WTC11 (cell line): Measurements from ENCODE around the gene RAC2. TPM values are rescaled to one million over a fixed set of nuclear protein-coding genes. Genes with fewer than 3 reads are reported as not detected.

Experiments used
- ATAC-seq: fragments of 200-7000 bp; cut with Tn5 transposase; 2 replicates; pipeline ENCODE4 v1.10.0; 2021; ENCODE audit warnings: mild to moderate bottlenecking, moderate library complexity
- CTCF ChIA-PET: fragments of 300-600 bp; sonication (Branson Sonifier 250); formaldehyde crosslinking; loops from one replicate; lab custom pipeline; 2021; ENCODE audit warnings: antibody characterized with exemption; lab: Charles Lee
- POLR2A ChIA-PET: fragments of 350-600 bp; sonication (Branson Sonifier 250); formaldehyde crosslinking; loops from one replicate; lab custom pipeline; 2021; ENCODE audit warnings: antibody characterized with exemption; lab: Charles Lee
- DNase-seq: peaks from one replicate; pipeline ENCODE4 v3.0.0; 2021; ENCODE audit warnings: low spot score
- H3K27ac Mint-ChIP-seq: 2 replicates; pipeline ENCODE4 v1.8.0; 2021; ENCODE audit warnings: mixed read lengths
- H3K27me3 Mint-ChIP-seq: 2 replicates; pipeline ENCODE4 v1.8.0; 2021; ENCODE audit warnings: low read depth, mild to moderate bottlenecking, moderate library complexity, mixed read lengths
- H3K36me3 Mint-ChIP-seq: 2 replicates; pipeline ENCODE4 v1.8.0; 2021; ENCODE audit warnings: mixed read lengths
- H3K4me1 Mint-ChIP-seq: 2 replicates; pipeline ENCODE4 v1.8.0; 2022; ENCODE audit warnings: mixed read lengths
- H3K4me3 Mint-ChIP-seq: 2 replicates; pipeline ENCODE4 v1.8.0; 2021; ENCODE audit warnings: mild to moderate bottlenecking, moderate library complexity, mixed read lengths
- H3K9me3 Mint-ChIP-seq: 2 replicates; pipeline ENCODE4 v1.8.0; 2021; ENCODE audit warnings: mixed read lengths
- FOXK1 ChIP-seq: sonication (generic); formaldehyde crosslinking; IDR thresholded peaks from 2 replicates; pipeline ENCODE4 v1.8.0; 2022; ENCODE audit warnings: mild to moderate bottlenecking, moderate library complexity, missing genetic modification reagents
- GABPB1 ChIP-seq: sonication (generic); formaldehyde crosslinking; IDR thresholded peaks from 2 replicates; pipeline ENCODE4 v1.8.1; 2023; ENCODE audit warnings: mild to moderate bottlenecking, missing genetic modification reagents
- GTF2I ChIP-seq: fragments of 250-450 bp; sonication (Bioruptor Pico); conservative IDR thresholded peaks from 2 replicates; pipeline ENCODE4 v1.4.0; 2021; ENCODE audit warnings: mild to moderate bottlenecking
- HMGA2 ChIP-seq: fragments of 250-450 bp; sonication (Bioruptor Pico); IDR thresholded peaks from 2 replicates; pipeline ENCODE4 v1.4.0; 2021; ENCODE audit warnings: mild to moderate bottlenecking, moderate library complexity
- MYBL2 ChIP-seq: sonication (generic); formaldehyde crosslinking; IDR thresholded peaks from 2 replicates; pipeline ENCODE4 v1.8.1; 2023; ENCODE audit warnings: mild to moderate bottlenecking, moderate library complexity, missing genetic modification reagents
- NFE2L1 ChIP-seq: sonication (generic); formaldehyde crosslinking; IDR thresholded peaks from 2 replicates; pipeline ENCODE4 v1.8.1; 2023; ENCODE audit warnings: missing genetic modification reagents
- NFYB ChIP-seq: sonication (generic); formaldehyde crosslinking; conservative IDR thresholded peaks from 2 replicates; pipeline ENCODE4 v1.8.0; 2022; ENCODE audit warnings: low read depth, missing genetic modification reagents
- NR3C1 ChIP-seq: sonication (generic); formaldehyde crosslinking; conservative IDR thresholded peaks from 2 replicates; pipeline ENCODE4 v1.8.1; 2023; ENCODE audit warnings: low read depth, mild to moderate bottlenecking, missing genetic modification reagents
- TEAD1 ChIP-seq: sonication (generic); formaldehyde crosslinking; IDR thresholded peaks from 2 replicates; pipeline ENCODE4 v1.8.0; 2022; ENCODE audit warnings: mild to moderate bottlenecking, missing genetic modification reagents
- ZNF219 ChIP-seq: sonication (generic); formaldehyde crosslinking; IDR thresholded peaks from 2 replicates; pipeline ENCODE4 v1.8.0; 2023; ENCODE audit warnings: missing genetic modification reagents, mild to moderate bottlenecking, borderline replicate concordance
- ZNF671 ChIP-seq: fragments of 250-450 bp; sonication (Bioruptor Pico); IDR thresholded peaks from 2 replicates; pipeline ENCODE4 v1.8.0; 2021; ENCODE audit warnings: mild to moderate bottlenecking
- total RNA-seq: library from RNA; stranded (reverse); gene quantifications from 3 replicates; pipeline ENCODE4 v1.2.3, GENCODE V29; 2021
- TF ChIP-seq, protein P1 (sequence below): sonication (generic); formaldehyde crosslinking; IDR thresholded peaks from 2 replicates; pipeline ENCODE4 v1.8.1; 2022; ENCODE audit warnings: mild to moderate bottlenecking, moderate library complexity, missing genetic modification reagents
- TF ChIP-seq, protein P2 (sequence below): sonication (generic); formaldehyde crosslinking; IDR thresholded peaks from 2 replicates; pipeline ENCODE4 v1.8.1; 2022; ENCODE audit warnings: low read depth, missing genetic modification reagents, borderline replicate concordance
- TF ChIP-seq, protein P3 (sequence below): fragments of 250-450 bp; sonication (Bioruptor Pico); IDR thresholded peaks from 2 replicates; pipeline ENCODE4 v1.9.0; 2021; ENCODE audit warnings: moderate library complexity, mild to moderate bottlenecking, inconsistent platforms, borderline replicate concordance
- TF ChIP-seq, protein P4 (sequence below): fragments of 250-450 bp; sonication (Bioruptor Pico); IDR thresholded peaks from 2 replicates; pipeline ENCODE4 v1.8.0; 2021; ENCODE audit warnings: mild to moderate bottlenecking
- TF ChIP-seq, protein P5 (sequence below): sonication (generic); formaldehyde crosslinking; IDR thresholded peaks from 2 replicates; pipeline ENCODE4 v1.8.1; 2022; ENCODE audit warnings: mild to moderate bottlenecking, missing genetic modification reagents, moderate library complexity, borderline replicate concordance
- TF ChIP-seq, protein P6 (sequence below): fragments of 200-600 bp; IDR thresholded peaks from 2 replicates; pipeline ENCODE4 v1.8.0; 2022; ENCODE audit warnings: antibody characterized with exemption
- TF ChIP-seq, protein P7 (sequence below): sonication (generic); formaldehyde crosslinking; IDR thresholded peaks from 2 replicates; pipeline ENCODE4 v1.8.0; 2023; ENCODE audit warnings: mild to moderate bottlenecking, missing genetic modification reagents
- TF ChIP-seq, protein P8 (sequence below): fragments of 250-450 bp; sonication (Bioruptor Pico); IDR thresholded peaks from 2 replicates; pipeline ENCODE4 v1.9.0; 2021; ENCODE audit warnings: mild to moderate bottlenecking
- TF ChIP-seq, protein P9 (sequence below): sonication (generic); formaldehyde crosslinking; IDR thresholded peaks from 2 replicates; pipeline ENCODE4 v1.8.0; 2022; ENCODE audit warnings: mild to moderate bottlenecking, missing genetic modification reagents

The RAC2 gene
- total RNA-seq, 1 experiment from 2014 or later, result 3.6 TPM

DNA sequence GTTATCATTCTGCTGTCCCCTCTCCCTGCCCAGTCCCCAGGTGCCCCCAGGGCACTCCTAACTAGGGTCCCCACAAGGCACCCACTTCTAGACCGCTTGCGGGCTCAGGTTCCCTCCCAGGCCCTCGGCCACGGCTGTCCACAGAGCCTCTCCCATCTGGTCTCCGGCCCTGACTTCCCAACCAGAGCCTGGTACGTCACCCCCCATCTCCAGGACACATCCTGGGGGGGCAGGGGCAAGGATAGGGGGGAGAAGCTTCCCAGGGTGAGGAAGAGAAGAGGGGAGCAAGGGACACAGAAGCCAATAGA is 32.2 kb downstream of the RAC2 start (continued):
- TF ChIP-seq, protein P1, sequence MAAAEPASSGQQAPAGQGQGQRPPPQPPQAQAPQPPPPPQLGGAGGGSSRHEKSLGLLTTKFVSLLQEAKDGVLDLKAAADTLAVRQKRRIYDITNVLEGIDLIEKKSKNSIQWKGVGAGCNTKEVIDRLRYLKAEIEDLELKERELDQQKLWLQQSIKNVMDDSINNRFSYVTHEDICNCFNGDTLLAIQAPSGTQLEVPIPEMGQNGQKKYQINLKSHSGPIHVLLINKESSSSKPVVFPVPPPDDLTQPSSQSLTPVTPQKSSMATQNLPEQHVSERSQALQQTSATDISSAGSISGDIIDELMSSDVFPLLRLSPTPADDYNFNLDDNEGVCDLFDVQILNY (CRISPR knock-in tag), result no peak
- TF ChIP-seq HMGA2 (CRISPR knock-in tag), result no peak
- TF ChIP-seq FOXK1 (CRISPR knock-in tag), result no peak
- TF ChIP-seq NFE2L1 (CRISPR knock-in tag), result no peak
- TF ChIP-seq, protein P2, sequence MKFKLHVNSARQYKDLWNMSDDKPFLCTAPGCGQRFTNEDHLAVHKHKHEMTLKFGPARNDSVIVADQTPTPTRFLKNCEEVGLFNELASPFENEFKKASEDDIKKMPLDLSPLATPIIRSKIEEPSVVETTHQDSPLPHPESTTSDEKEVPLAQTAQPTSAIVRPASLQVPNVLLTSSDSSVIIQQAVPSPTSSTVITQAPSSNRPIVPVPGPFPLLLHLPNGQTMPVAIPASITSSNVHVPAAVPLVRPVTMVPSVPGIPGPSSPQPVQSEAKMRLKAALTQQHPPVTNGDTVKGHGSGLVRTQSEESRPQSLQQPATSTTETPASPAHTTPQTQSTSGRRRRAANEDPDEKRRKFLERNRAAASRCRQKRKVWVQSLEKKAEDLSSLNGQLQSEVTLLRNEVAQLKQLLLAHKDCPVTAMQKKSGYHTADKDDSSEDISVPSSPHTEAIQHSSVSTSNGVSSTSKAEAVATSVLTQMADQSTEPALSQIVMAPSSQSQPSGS, result no peak
- TF ChIP-seq ZNF671 (CRISPR knock-in tag), result no peak
- TF ChIP-seq ZNF219, result no peak
- TF ChIP-seq, all 79 proteins: peak for 0

DNA sequence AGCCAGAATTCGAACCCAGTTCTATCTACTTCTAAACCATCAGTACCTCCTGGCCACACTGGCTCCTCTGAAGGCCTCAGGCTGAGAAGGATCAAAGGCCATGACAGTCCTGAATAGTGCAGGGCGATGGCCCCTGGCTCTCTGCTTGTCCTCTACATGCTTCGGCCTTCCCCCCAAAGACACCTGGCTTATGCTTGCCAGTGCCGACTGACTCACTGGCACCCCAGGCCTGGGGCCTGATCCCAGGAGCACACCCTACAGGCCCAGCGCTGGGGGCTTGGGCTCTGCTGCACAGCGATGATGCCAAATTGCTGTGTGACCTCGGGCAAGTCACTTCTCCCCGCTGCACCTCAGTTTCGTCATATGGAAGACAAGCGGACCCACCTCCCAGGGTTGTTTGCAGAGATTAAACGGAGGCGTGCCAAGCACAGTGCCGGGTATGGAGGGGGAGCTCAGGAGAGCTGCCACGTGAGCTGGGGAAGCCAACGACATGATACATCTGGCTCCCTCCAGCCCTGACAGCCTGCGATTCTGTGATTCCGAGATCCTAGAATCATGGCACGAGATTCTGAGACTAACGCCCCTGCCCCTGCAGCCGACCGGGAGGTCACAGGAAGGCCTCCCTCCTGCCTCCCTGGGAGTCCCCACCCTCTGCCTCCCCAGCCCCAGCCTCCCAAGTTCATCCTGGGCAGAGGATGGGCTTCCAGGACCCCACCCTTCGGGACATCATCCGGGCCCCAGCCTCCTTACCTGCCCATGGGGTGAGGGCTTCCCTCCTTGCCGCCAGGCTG is 32.8 kb downstream of the RAC2 start:
- Mint-ChIP-seq H3K36me3 (no peaks in the 10 kb centered on the region), H3K27ac (no peak overlapping the region), H3K27me3 (peaks cover 6% of the 10 kb centered on the region; the same call in 1 of the 2 replicates), H3K4me1 (peaks cover 12% of the 10 kb centered on the region), H3K4me3 (no peak overlapping the region; the same call in 1 of the 2 replicates), H3K9me3 (no peaks in the 10 kb centered on the region)
- POLR2A ChIA-PET, result no interaction called here
- DNase-seq, result no peak
- CTCF ChIA-PET, result interaction anchor here (0.5 to 2.6 kb wide), 3 partner anchors 11 to 415 kb away, joined by 4 to 16 read pairs (median 6); no protein-coding TSS in a partner anchor
- no peak for ATAC-seq
- TF ChIP-seq TEAD1 (CRISPR knock-in tag) (no peak), NFYB (CRISPR knock-in tag) (no peak), NR3C1 (CRISPR knock-in tag) (no peak), MYBL2 (CRISPR knock-in tag) (no peak), GTF2I (no peak), GABPB1 (CRISPR knock-in tag) (no peak)
- TF ChIP-seq, protein P3, sequence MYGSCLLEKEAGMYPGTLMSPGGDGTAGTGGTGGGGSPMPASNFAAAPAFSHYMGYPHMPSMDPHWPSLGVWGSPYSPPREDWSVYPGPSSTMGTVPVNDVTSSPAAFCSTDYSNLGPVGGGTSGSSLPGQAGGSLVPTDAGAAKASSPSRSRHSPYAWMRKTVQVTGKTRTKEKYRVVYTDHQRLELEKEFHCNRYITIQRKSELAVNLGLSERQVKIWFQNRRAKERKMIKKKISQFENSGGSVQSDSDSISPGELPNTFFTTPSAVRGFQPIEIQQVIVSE (CRISPR knock-in tag), result no peak
- TF ChIP-seq, protein P4, sequence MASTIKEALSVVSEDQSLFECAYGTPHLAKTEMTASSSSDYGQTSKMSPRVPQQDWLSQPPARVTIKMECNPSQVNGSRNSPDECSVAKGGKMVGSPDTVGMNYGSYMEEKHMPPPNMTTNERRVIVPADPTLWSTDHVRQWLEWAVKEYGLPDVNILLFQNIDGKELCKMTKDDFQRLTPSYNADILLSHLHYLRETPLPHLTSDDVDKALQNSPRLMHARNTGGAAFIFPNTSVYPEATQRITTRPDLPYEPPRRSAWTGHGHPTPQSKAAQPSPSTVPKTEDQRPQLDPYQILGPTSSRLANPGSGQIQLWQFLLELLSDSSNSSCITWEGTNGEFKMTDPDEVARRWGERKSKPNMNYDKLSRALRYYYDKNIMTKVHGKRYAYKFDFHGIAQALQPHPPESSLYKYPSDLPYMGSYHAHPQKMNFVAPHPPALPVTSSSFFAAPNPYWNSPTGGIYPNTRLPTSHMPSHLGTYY (CRISPR knock-in tag), result no peak
- TF ChIP-seq, protein P5, sequence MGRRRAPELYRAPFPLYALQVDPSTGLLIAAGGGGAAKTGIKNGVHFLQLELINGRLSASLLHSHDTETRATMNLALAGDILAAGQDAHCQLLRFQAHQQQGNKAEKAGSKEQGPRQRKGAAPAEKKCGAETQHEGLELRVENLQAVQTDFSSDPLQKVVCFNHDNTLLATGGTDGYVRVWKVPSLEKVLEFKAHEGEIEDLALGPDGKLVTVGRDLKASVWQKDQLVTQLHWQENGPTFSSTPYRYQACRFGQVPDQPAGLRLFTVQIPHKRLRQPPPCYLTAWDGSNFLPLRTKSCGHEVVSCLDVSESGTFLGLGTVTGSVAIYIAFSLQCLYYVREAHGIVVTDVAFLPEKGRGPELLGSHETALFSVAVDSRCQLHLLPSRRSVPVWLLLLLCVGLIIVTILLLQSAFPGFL (CRISPR knock-in tag), result no peak
- TF ChIP-seq, protein P6, sequence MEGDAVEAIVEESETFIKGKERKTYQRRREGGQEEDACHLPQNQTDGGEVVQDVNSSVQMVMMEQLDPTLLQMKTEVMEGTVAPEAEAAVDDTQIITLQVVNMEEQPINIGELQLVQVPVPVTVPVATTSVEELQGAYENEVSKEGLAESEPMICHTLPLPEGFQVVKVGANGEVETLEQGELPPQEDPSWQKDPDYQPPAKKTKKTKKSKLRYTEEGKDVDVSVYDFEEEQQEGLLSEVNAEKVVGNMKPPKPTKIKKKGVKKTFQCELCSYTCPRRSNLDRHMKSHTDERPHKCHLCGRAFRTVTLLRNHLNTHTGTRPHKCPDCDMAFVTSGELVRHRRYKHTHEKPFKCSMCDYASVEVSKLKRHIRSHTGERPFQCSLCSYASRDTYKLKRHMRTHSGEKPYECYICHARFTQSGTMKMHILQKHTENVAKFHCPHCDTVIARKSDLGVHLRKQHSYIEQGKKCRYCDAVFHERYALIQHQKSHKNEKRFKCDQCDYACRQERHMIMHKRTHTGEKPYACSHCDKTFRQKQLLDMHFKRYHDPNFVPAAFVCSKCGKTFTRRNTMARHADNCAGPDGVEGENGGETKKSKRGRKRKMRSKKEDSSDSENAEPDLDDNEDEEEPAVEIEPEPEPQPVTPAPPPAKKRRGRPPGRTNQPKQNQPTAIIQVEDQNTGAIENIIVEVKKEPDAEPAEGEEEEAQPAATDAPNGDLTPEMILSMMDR, result no peak
- TF ChIP-seq, protein P7, sequence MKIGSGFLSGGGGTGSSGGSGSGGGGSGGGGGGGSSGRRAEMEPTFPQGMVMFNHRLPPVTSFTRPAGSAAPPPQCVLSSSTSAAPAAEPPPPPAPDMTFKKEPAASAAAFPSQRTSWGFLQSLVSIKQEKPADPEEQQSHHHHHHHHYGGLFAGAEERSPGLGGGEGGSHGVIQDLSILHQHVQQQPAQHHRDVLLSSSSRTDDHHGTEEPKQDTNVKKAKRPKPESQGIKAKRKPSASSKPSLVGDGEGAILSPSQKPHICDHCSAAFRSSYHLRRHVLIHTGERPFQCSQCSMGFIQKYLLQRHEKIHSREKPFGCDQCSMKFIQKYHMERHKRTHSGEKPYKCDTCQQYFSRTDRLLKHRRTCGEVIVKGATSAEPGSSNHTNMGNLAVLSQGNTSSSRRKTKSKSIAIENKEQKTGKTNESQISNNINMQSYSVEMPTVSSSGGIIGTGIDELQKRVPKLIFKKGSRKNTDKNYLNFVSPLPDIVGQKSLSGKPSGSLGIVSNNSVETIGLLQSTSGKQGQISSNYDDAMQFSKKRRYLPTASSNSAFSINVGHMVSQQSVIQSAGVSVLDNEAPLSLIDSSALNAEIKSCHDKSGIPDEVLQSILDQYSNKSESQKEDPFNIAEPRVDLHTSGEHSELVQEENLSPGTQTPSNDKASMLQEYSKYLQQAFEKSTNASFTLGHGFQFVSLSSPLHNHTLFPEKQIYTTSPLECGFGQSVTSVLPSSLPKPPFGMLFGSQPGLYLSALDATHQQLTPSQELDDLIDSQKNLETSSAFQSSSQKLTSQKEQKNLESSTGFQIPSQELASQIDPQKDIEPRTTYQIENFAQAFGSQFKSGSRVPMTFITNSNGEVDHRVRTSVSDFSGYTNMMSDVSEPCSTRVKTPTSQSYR, result no peak
- TF ChIP-seq, protein P8, sequence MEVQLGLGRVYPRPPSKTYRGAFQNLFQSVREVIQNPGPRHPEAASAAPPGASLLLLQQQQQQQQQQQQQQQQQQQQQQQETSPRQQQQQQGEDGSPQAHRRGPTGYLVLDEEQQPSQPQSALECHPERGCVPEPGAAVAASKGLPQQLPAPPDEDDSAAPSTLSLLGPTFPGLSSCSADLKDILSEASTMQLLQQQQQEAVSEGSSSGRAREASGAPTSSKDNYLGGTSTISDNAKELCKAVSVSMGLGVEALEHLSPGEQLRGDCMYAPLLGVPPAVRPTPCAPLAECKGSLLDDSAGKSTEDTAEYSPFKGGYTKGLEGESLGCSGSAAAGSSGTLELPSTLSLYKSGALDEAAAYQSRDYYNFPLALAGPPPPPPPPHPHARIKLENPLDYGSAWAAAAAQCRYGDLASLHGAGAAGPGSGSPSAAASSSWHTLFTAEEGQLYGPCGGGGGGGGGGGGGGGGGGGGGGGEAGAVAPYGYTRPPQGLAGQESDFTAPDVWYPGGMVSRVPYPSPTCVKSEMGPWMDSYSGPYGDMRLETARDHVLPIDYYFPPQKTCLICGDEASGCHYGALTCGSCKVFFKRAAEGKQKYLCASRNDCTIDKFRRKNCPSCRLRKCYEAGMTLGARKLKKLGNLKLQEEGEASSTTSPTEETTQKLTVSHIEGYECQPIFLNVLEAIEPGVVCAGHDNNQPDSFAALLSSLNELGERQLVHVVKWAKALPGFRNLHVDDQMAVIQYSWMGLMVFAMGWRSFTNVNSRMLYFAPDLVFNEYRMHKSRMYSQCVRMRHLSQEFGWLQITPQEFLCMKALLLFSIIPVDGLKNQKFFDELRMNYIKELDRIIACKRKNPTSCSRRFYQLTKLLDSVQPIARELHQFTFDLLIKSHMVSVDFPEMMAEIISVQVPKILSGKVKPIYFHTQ (CRISPR knock-in tag), result no peak
- TF ChIP-seq, protein P9, sequence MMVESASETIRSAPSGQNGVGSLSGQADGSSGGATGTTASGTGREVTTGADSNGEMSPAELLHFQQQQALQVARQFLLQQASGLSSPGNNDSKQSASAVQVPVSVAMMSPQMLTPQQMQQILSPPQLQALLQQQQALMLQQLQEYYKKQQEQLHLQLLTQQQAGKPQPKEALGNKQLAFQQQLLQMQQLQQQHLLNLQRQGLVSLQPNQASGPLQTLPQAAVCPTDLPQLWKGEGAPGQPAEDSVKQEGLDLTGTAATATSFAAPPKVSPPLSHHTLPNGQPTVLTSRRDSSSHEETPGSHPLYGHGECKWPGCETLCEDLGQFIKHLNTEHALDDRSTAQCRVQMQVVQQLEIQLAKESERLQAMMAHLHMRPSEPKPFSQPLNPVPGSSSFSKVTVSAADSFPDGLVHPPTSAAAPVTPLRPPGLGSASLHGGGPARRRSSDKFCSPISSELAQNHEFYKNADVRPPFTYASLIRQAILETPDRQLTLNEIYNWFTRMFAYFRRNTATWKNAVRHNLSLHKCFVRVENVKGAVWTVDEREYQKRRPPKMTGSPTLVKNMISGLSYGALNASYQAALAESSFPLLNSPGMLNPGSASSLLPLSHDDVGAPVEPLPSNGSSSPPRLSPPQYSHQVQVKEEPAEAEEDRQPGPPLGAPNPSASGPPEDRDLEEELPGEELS (CRISPR knock-in tag), result no peak
